Gastrocnemius medialis (tissue), 4 donors: ENCODE data around the gene APBB2. TPM values are rescaled to one million over a fixed set of nuclear protein-coding genes. Genes with fewer than 3 reads are reported as not detected.

Experiments
- ATAC-seq, 2 donors: fragments of 150-250 bp; one replicate each; pipeline ENCODE4 v1.9.1; 2016
- DNase-seq, 2 donors: peaks; one replicate each; pipeline ENCODE4 v3.0.0-alpha.2; 2019
- H3K27ac ChIP-seq, 4 donors: fragments of 200-600 bp; sonication (generic); 1 replicate in 1 of 4; 2 replicates in 3 of 4; pipeline ENCODE4 v1.5.1; 2016 to 2018; ENCODE audit warnings: mild to moderate bottlenecking in 2 of 4, moderate library complexity in 1 of 4
- H3K27me3 ChIP-seq, 3 donors: fragments of 200-600 bp; sonication (generic) in 2 of 3; 1 replicate in 1 of 3; 2 replicates in 2 of 3; pipeline versions ENCODE4 v1.5.1 to v1.6.0; 2016 to 2019; ENCODE audit warnings: mild to moderate bottlenecking in 1 of 3, moderate library complexity in 1 of 3
- H3K36me3 ChIP-seq, 2 donors: fragments of 200-600 bp; sonication (generic) in 1 of 2; one replicate each; pipeline ENCODE4 v1.5.1; 2017 to 2018
- H3K4me1 ChIP-seq, 2 donors: fragments of 200-600 bp; sonication (generic) in 1 of 2; one replicate each; pipeline ENCODE4 v1.5.1; 2016 to 2017; ENCODE audit warnings: mild to moderate bottlenecking in 2 of 2
- H3K4me3 ChIP-seq, 4 donors: fragments of 200-600 bp; sonication (generic) in 3 of 4; 1 replicate in 1 of 4; 2 replicates in 3 of 4; pipeline ENCODE4 v1.5.1; 2016 to 2019; ENCODE audit warnings: mild to moderate bottlenecking in 2 of 4
- H3K9me3 ChIP-seq, 3 donors: fragments of 200-600 bp; sonication (generic) in 2 of 3; 1 replicate in 1 of 3; 2 replicates in 2 of 3; pipeline ENCODE4 v1.5.1; 2016 to 2019
- CTCF ChIP-seq, 5 experiments: fragments of 450-650 bp in 3 of 5; fragments of 200-600 bp in 2 of 5; sonication (generic) in 2 of 5; IDR thresholded peaks in 4 of 5; conservative IDR thresholded peaks in 1 of 5; 1 replicate in 4 of 5; 2 replicates in 1 of 5; pipeline ENCODE4 v1.5.1; 2016 to 2019; ENCODE audit warnings: antibody characterized with exemption in 5 of 5, mild to moderate bottlenecking in 3 of 5, moderate library complexity in 3 of 5
- POLR2A ChIP-seq, 2 donors: fragments of 450-650 bp; IDR thresholded peaks; one replicate each; pipeline ENCODE4 v1.6.1; 2017; ENCODE audit warnings: antibody characterized with exemption in 2 of 2, mild to moderate bottlenecking in 2 of 2, moderate library complexity in 2 of 2
- in situ Hi-C, 4 donors: fragments of 200-750 bp; cut with MboI; loops; one replicate each; pipeline versions ENCODE4 v1.15.0 to v1.8.0; 2017; ENCODE audit warnings: low sequenced_read_pairs in 4 of 4
- intact Hi-C: fragments of 100-400 bp; cut with DNase I; formaldehyde crosslinking; loops from one replicate; pipeline ENCODE4 v1.15.1; 2023; ENCODE audit warnings: low total_unique reads
- total RNA-seq, 4 donors: library from RNA; depleted of rRNA; stranded (reverse); fragments of >200 nt; gene quantifications; one replicate each; pipeline versions ENCODE4 v1.1.0 to v1.2.3, GENCODE V29; 2016

The APBB2 gene
- total RNA-seq, 4 donors from 2014 or later = 14.3 to 20.5 (median 14.5) TPM

GRCh38 chr4:41245983-41246382 is 31.6 kb upstream of the APBB2 start:
- intact Hi-C loops (no loop called here), in situ Hi-C loops (no loop called here)
- H3K36me3 ChIP-seq = no peaks in the 10 kb centered on the region
- no peak for DNase-seq
- no peaks in the 10 kb centered on the region for H3K27me3 ChIP-seq
- no peaks in the 10 kb centered on the region for H3K4me1 ChIP-seq
- no peak for TF ChIP-seq CTCF (IDR thresholded peaks at IDR 0.05 in 4 of 5, conservative IDR thresholded peaks at IDR 0.05 in 1 of 5)
- TF ChIP-seq POLR2A (IDR thresholded peaks at IDR 0.05) = no peak
- H3K9me3 ChIP-seq = no peaks in the 10 kb centered on the region
- H3K27ac ChIP-seq = no peak overlapping the region
- no peak overlapping the region for H3K4me3 ChIP-seq
- ATAC-seq = no peak

GRCh38 chr4:41241919-41242318 is 27.6 kb upstream of the APBB2 start:
- Histone ChIP-seq H3K27me3 (no peaks in the 10 kb centered on the region), H3K9me3 (no peaks in the 10 kb centered on the region), H3K36me3 (no peaks in the 10 kb centered on the region), H3K27ac (no peak overlapping the region), H3K4me1 (no peaks in the 10 kb centered on the region), H3K4me3 (no peak overlapping the region)
- no peak for DNase-seq
- ATAC-seq = no peak
- in situ Hi-C loops = no loop called here
- no peak for TF ChIP-seq POLR2A (IDR thresholded peaks at IDR 0.05)
- TF ChIP-seq CTCF (IDR thresholded peaks at IDR 0.05 in 4 of 5, conservative IDR thresholded peaks at IDR 0.05 in 1 of 5) = no peak
- intact Hi-C loops = no loop called here

- Histone ChIP-seq H3K27ac (no peak overlapping the region), H3K4me3 (no peak overlapping the region), H3K4me1 (no peaks in the 10 kb centered on the region), H3K36me3 (no peaks in the 10 kb centered on the region), H3K9me3 (no peaks in the 10 kb centered on the region), H3K27me3 (no peaks in the 10 kb centered on the region)
- TF ChIP-seq CTCF (IDR thresholded peaks at IDR 0.05 in 4 of 5, conservative IDR thresholded peaks at IDR 0.05 in 1 of 5) = no peak
- TF ChIP-seq POLR2A (IDR thresholded peaks at IDR 0.05) = no peak
- intact Hi-C loops = no loop called here
- ATAC-seq (no peak), DNase-seq (no peak)
- in situ Hi-C loops = no loop called here
These were observed 22.2 kb upstream of the APBB2 start for GRCh38 chr4:41236508-41236907.

GRCh38 chr4:41236032-41236431 is 21.7 kb upstream of the APBB2 start:
- intact Hi-C loops = no loop called here

More at GRCh38 chr4:41236032-41236431, 21.7 kb upstream of the APBB2 start:
- Histone ChIP-seq H3K27ac (no peak overlapping the region), H3K36me3 (no peaks in the 10 kb centered on the region), H3K4me3 (no peak overlapping the region), H3K9me3 (no peaks in the 10 kb centered on the region), H3K27me3 (no peaks in the 10 kb centered on the region), H3K4me1 (no peaks in the 10 kb centered on the region)
- DNase-seq = no peak
- ATAC-seq = no peak
- in situ Hi-C loops = no loop called here
- no peak for TF ChIP-seq POLR2A (IDR thresholded peaks at IDR 0.05)
- no peak for TF ChIP-seq CTCF (IDR thresholded peaks at IDR 0.05 in 4 of 5, conservative IDR thresholded peaks at IDR 0.05 in 1 of 5)
